NCI-H2171 treated with DMSO at 0.1 percent for 48 hours (cell line): Measurements from ENCODE around the gene NAP1L4.
"Not testable (repeated sequence)": the region's sequence is repeated elsewhere in the genome, so short reads cannot be mapped to it uniquely, and the experiment has no call there.

Experiments used
- DNase-seq: peaks from one replicate; lab custom pipeline; 2025; lab: John Stamatoyannopoulos, UW

NAP1L4 gene

DNA sequence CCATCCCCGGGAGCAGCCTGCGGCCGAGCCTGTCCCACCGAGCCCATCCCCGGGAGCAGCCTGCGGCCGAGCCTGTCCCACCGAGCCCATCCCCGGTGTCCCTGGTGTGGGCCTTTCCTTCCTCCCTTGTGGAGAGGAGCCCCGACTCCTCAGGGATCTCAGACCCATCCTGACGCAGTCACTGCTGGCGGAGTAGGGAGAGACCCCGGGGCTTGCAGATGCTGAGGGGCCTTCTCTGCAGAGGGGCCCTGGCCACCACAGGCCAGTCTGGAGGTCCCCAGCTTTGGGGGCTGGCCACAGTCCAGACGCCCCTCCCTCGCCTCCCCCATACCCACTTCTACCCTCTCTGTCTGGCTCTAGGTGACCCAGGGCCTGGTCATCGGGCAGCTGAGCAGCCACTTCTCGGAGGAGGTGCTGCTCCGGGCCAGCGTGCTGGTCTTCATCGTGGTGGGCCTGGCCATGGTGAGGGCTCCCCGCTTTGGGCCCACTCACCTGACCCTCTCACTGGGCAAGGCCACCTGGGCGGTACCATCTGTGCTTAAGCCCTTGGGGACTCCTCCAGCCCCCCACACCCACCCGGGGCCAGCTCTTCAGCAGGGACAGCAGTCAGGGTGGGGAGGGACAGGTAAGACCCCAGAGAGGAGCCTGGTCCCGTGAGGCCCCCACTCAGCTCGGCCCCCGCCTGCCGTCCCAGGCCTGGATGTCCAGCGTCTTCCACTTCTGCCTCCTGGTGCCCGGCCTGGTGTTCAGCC, 70.2 kb downstream of the NAP1L4 start:
- no peak for DNase-seq

DNA sequence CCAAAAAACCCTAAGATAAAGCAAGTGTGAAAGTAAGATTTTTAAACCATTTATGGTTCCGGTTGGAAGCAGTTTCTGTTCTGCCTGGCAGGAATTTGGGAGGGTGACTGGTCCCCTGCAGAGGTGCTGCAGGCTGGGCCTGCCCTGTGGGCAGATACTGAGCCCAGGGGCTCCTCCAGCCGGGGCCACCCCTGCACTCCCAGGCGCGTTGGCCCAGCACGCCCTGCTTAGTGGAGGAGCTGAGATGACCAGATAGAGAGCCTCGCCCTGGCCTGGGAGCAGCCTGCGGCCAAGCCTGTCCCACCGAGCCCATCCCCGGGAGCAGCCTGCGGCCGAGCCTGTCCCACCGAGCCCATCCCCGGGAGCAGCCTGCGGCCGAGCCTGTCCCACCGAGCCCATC, 70.9 kb downstream of the NAP1L4 start:
- no peak for DNase-seq

DNA sequence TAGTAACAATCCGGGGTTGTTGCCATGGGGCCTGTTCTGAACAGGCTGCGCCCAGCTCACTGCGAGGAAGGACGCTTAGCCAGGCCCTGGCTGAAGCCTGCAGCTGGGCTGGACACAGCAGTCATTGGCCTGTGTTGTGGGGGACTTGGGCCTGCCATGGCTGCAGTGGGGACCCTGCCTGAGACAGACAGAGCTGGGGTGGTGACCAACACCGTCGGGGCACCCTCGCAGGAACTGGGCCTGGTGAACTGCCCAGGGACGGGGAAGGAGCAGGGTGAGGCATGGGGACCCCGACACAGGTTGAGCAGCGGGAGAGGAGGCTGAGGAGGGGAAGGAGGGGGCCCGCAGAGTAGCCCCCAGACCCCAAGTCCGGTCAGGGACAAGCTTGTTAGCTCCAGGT, 71.8 kb downstream of the NAP1L4 start:
- DNase-seq, result no peak

DNA sequence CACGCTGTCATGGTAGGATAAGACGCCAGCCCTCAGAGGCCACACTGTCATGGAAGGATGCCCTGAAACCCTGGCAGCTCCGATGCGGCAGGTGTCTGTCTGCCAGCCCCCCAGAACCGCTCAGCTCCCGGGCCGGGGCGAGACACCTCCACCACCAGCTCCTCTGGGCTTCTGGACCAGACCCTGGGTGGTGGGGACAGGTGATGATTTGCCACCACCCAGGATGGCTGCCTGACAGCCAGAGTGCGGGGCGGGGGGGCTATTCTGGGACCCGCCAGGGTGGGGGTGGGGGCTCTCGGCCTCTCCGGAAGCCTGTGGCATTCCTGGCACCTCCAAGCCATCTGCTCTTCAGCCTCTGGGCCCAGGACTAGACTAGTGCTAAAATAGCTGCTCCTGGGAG, 72.3 kb downstream of the NAP1L4 start:
- DNase-seq, result no peak

DNA sequence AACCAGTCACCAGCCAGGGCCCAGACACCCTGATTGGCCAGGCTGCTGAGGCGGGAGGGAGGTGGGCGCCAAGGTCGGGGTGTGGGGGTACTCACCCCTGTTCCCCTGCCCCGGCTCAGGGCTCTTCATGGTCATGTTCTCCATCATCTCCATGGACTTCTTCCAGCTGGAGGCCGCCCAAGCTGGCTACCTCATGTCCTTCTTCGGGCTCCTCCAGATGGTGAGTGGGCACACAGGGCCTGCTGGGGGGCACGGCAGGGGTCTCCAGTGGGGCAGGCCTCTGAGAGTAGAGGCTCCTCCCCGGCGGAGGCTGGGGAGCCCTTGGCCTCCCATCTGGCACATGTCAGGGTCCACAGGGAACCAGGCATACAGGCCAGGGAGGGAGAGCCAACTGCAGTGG, 72.9 kb downstream of the NAP1L4 start:
- no peak for DNase-seq

DNA sequence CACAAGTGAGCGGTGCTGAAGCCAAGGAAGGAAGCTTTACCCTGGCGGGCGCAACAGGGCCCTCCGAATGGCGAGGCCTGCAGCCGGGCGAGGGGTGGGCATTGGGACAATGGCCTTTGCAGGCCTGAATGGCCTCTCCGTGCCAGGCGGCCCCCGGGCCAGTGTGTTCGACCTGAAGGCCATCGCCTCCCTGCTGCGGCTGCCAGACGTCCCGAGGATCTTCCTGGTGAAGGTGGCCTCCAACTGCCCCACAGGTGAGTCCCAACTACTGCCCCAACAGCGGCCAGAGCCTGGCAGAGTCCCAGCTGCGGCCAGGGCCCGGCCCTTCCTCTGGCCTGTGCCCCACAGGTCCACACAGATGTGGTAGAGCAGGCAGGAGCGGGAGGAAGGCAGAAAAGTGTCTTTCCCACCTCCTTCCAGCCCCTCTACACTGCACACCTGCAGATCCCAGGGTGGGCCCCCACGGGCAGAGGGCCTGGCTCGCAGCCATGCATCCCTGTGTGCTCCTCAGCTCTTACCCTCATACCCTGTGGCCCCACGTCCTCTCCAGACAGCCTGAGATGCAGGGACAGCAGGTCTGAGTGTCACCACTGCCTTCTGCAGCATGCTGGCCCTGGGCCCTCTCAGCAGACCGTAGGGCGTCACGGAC, 74.2 kb downstream of the NAP1L4 start:
- no peak for DNase-seq

DNA sequence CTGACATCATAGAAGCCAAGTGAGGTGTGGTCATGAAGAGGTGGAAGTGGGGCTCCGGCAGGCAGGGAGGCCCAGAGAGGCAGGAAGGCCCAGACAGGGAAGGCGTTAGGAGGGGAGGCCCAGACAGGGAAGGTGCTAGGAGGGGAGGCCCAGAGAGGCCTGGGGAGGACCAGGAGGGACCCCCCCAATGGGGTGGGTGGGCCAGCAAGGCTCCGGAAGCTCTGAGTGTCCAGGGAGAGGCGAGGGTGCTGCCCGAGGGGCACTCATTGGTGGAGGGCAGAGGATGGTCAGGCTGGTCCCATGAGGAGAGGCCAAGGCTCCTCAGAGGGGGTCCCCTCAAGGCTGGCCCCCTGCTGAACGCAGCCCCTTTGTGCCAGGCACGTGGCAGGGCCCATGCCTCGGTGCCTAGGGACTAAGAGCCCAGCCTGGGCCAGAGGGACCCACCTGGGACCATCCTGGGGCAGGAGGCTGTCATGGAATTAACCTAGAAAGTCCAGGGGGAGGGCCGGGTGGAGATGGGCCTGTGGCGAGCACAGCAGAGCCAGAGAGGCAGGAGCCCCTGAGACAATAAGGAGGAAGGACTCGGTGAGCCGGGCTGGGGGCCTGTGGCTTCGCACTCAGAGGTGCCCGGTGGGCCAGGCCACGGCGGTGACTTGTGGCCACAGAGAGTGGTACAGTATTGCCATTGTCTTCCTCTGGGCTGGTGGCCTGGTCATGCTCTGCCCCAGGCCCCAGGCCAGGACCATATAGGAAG, 75.1 kb downstream of the NAP1L4 start:
- DNase-seq, result no peak

DNA sequence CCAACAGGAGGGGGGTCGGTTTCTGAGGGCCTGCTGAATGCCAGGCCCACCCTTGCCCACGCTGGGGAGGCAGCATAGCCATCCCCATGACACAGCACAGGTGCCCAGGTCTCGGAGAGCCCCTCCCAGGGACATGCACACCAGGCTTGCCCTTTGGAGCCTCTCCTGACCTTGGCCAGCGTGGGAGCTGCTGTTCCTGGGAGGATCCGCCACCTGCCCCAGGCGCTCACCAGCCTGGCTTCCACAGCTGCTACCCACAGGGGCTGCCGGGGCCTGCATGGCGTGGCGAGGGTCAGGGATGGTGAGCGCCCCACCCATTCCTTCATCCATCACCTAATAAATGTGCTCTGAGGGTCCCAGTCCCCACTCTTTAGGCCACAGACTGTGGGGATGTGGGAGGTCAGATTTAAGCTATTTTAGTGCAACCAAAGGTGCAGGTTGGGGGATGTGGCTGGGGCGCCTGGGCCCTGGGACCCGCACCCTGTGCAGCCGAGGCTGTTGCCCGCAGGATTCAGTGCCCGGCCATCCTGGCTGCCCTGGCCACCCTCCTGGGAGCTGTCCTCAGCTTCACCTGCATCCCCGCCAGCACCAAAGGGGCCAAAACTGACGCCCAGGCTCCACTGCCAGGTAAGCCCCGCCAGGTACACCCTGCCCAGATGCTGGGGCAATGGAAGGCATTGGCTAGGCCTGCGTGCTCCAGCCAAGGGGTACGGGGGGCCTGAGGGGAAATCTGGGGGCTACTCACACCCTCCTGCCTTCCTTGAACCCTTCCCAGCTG, 75.8 kb downstream of the NAP1L4 start:
- no peak for DNase-seq

DNA sequence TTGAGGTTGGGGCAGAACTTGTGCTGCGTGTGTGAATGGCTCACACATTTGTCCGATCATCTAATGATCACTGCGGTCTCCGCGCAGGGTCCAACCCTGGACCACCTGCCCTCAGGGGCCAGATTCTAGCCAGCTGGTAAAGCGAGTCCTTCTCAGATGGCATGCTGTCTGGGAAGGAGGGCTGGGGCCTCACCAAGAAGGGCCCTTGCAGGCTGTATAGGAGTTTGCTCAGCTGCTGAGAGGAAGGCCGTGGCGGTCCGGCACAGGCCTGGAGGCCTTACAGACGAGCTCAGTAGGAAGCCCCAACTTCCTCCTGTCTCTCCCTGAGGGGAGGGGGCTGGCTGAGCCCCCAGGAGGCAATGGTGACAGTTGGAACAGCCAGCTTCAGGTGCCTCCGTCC, 76.7 kb downstream of the NAP1L4 start:
- DNase-seq, result no peak

DNA sequence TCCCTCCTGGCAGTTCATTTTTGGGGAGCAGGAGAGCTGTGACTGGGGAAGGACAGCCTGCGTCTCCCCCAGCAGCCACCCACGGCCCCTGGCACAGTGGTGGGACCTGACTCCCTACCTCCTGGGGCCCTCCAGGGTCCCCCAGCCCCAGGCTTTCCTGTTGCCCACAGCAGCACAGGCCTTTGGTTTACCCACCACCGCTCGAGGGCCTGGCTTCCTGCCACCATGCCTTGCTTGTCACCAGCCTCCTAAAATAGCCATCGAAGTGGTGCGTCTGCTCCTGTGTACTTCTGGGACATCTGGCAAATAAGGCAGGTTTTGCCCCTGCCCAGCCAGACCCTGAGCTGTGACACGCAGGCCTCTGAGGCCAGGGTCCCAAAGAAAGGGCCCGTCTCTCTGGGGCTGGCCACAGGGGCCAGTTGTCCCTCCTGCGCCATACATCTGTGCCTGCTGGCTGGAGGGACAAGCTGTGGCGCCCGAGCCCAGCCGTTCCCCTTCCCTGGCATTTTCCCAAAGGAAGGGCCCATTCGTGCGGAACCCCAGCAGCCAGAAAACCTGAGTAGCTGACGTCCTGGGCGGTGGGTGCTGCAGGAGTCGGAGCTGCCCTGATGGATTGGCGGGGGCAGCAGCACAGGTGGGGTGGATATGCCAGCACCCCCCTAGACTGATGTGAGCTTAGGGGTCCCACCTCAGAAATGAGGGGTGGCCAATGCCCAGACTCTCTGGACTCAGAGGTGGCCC, 77.5 kb downstream of the NAP1L4 start:
- no peak for DNase-seq

DNA sequence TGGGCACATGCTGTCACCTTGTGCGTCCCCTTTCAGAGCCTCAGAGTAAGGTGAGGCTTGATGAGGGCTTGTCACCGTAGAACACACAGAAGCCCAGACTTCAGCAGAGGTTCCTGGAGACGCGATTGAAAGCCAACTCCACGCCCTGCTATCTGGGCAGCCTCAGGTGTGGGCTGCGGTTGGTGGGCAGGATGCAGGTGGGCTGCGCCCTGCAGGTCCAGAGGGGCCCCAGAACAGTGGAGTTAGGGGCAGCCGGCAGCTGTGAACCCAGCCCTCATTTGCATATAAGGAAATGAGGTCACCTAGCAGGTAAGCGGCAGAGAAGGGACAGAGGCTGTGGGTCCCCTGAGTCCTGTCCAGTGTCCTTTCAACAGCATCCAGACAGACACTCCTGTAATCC, 78.4 kb downstream of the NAP1L4 start:
- DNase-seq, result no peak

DNA sequence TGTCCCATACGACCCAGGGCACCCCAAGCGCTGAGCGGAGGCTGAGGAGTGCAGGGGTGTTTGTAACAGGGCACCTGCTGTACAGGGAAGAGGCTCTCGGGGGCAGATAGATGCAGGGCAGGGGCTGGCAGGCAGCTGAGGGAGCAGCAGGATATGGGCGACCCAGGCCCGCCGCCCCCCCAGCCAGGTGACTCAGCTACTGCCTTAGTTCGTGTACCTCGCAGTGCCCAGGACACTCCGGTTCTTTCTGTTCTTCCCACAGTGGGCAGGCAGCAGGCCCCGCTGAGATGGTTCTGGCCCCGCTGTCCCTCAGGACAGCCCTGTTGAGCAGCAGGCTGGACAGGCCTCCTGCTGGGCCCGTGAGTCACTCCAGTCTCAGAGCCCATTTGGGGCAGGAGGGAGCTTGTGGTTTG, 79.1 kb downstream of the NAP1L4 start:
- DNase-seq, result no peak

DNA sequence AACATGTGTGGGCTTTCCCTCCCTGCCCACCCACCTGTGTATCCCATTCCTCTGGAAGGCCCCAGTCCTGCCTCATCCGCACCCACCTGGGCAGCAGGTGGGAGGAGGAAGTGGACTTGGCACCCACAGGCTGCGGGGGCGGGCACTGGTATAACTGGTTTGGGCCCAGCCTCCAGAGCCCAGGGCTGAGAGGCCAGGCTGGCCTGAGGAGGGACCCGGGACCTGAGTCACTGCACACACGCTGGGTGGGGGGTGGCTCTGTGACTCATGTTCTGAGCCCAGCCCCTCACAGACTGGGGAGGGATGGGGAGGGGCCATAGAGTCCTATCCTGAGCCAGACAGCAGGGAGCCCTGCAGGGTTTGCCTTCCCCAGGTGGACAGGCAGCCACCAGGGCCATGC, 79.6 kb downstream of the NAP1L4 start:
- no peak for DNase-seq

DNA sequence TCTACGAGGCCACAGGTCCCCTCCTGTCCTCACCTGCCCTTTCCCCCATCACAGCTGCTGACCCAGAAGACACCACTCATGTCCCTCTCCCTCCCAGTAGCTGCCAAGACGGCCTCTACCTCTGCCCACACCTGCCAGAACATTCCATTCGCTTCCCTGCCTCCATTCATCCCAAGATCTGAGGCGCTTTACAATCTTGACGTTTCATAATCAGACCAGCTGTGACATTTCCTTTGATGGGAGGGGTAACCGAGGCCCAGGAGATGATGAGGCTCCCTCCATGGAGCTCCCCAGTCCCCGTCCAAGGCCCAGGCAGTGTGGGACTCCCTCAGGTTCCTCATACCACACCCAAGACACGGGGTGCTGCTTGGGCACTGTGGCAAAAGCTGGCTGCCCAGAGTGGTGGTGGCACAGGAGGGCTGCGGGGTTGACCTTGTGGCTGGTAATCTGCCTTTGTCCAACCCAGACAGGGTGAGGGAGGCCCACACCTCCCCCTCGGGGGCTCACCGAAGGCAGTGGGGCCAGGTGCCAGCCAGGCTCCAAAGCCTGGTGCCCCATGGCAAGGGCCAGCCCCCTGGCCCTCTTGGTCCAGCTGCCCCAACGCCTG, 80.2 kb downstream of the NAP1L4 start:
- DNase-seq, result no peak

DNA sequence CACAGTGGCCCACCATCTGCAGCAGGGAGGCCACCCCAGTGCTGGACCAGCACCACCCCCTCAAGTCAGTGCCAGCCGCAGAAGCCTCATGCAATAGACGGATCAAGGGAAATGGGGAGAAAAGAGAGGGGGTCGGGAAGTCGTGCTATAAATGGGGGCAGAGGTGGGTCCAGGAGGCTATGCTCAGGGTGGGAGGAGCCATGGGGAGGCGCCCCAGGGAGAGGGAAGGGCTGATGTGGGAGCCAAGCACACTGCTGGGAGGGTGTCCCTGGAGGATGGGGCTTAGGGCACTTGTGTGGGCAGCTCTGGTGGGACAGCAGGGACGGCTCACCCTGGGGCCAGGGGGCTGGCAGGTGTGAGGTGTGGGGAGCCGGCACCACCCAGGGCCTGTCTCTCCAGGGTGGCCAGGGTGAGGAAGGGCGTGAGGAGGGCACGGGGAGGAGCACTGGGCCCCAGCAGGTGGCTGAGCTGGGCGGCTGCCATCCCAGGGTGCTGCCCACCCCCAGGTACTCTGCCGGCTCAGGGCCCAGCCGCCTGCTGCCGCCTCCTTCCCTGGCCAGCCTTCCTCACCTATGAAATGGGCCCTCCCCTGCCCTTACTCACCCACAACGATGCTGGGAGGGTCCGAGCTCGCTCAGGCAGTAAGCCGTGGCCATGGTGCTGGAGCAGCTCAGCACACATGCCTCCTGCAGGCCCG, 80.9 kb downstream of the NAP1L4 start:
- DNase-seq, result no peak

DNA sequence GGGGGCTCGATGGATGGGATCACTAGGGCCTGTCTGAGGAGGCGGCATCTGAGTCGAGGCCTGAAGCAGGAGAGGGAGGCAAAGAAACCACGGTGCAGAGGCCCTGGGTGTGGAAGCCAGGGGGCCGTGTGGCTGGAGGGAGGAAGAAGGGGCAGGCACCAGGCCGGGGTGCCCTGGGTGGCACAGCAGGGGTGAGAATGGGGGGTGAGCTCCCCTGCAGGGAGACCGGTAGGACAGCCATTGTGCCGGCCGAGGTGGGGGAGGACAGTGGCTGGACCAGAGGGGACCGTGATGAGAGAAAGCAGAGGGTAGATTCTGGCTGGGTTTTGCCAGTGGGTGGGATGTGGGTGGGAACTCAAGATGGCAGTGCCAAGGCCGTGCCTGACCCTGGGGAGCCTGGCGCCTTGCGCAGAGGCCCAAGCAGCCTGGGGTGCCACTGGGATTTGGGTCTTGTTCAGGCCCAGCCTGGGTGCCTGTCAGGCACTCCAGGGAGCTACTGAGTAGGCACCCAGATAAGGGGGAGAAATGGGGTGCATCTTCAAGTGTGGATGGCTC, 81.7 kb downstream of the NAP1L4 start:
- no peak for DNase-seq

DNA sequence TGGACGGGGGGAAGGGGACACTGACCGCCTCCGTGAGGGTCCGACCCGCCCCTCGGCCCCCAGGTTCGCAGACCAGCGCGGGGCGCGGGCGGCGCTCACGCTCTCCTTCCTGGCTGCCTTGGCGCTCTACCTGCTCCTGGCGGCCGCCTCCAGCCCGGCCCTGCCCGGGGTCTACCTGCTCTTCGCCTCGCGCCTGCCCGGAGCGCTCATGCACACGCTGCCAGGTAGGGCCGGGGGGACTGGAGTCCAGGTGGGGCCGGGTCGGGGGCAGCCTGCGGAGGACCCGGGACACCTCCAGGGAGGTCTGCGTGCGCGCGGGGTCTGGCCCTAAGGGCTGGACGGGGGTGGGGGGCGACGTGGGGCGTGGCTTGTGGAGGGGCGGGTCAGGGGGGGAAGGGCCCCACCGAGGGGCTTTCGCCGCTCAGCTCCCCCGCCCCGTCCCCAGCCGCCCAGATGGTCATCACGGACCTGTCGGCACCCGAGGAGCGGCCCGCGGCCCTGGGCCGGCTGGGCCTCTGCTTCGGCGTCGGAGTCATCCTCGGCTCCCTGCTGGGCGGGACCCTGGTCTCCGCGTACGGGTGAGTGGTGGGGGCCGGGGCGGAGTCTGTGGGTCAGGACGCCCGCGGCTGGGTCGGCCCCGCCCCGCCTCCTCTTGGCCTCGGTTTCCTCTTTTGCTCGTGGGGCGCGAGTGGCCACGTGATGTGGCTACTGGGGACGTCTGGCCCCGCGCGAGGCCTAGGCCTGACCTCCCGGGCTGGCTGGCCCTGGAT, 82.8 kb downstream of the NAP1L4 start:
- DNase-seq, result no peak

DNA sequence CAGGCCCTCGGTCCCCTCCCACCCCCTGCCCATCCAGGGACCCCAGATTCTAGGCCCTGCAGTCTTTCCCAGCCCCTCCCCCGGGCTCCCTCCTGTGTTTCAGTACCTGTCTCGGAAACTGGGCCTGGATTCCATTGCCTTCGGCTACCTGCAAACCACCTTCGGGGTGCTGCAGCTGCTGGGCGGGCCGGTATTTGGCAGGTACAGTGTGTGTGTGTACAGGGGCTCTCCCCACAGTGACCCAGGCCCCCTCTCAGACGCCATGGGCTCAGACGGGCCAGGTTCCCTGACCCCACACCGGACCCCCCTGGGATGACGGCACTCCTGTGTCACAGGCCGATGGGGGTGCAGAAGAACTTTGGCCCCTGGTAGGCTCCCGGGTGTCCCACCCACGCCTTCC, 84.0 kb downstream of the NAP1L4 start:
- no peak for DNase-seq

DNA sequence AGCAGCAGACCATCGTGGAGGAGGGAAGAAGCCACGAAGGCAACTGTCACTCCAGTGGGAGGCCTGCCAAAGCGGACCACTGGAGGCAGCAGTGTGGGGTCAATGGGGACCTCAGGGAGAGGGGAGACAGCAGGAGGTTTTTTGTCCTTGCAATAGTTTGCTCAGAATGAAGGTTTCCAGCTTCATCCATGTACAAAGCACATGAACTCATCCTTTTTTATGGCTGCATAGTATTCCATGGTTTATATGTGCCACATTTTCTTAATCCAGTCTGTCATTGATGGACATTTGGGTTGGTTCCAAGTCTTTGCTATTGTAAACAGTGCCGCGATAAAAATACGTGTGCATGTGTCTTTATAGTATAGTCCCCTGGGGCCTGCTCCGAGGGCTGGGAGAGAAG, 86.8 kb downstream of the NAP1L4 start:
- not testable (repeated sequence) for DNase-seq
